Measurements from ENCODE around the gene TOR4A. TPM values are rescaled to one million over a fixed set of nuclear protein-coding genes. Genes with fewer than 3 reads are reported as not detected.

TOR4A gene
- total RNA-seq, 1 donor from 2014 or later, result 48.5 TPM

DNA sequence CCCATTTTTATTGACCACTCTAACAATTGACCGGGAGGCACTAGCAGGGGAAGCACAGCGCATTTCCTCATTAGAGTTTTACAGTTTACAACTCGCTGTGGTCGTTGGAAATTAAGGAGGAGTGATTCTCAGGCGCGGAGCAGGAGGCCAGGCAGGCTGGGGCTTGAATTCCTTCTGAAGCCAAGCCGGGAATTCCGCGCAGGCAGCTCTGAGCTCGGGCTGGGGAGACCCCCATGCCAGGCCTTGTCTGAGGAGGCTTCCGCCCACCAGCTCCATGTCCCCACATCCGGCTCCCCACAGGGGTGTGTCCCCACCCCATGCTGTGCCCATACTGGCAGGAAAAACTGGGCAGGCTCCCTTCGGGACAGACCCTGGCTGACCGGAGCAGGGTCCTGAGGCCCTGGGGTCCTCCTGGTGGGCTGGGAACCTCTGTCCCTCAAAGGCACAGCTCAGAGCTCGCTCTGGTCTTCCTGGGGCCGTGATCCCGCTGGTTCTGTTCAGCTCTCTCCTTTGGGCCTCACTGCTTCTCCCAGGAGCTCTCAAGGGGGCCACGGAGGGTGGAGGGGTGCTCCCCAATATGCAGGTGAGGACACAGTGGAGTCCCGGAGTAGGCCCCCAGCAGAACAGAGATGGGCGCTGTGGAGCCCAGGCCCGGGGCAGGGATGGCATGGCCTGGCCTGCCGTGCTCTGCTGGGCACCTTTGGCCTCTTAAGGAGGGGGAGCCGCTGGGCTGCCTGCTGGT, 25.8 kb downstream of the TOR4A start:
- DNase-seq (ENCODE audit: low read depth), result no peak
- TF ChIP-seq, protein P1, sequence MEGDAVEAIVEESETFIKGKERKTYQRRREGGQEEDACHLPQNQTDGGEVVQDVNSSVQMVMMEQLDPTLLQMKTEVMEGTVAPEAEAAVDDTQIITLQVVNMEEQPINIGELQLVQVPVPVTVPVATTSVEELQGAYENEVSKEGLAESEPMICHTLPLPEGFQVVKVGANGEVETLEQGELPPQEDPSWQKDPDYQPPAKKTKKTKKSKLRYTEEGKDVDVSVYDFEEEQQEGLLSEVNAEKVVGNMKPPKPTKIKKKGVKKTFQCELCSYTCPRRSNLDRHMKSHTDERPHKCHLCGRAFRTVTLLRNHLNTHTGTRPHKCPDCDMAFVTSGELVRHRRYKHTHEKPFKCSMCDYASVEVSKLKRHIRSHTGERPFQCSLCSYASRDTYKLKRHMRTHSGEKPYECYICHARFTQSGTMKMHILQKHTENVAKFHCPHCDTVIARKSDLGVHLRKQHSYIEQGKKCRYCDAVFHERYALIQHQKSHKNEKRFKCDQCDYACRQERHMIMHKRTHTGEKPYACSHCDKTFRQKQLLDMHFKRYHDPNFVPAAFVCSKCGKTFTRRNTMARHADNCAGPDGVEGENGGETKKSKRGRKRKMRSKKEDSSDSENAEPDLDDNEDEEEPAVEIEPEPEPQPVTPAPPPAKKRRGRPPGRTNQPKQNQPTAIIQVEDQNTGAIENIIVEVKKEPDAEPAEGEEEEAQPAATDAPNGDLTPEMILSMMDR (conservative IDR thresholded peaks at IDR 0.05; ENCODE audit: low read depth, low read length), result no peak
- no peak overlapping the region for H3K4me3 ChIP-seq (ENCODE audit: low read depth, low read length)

DNA sequence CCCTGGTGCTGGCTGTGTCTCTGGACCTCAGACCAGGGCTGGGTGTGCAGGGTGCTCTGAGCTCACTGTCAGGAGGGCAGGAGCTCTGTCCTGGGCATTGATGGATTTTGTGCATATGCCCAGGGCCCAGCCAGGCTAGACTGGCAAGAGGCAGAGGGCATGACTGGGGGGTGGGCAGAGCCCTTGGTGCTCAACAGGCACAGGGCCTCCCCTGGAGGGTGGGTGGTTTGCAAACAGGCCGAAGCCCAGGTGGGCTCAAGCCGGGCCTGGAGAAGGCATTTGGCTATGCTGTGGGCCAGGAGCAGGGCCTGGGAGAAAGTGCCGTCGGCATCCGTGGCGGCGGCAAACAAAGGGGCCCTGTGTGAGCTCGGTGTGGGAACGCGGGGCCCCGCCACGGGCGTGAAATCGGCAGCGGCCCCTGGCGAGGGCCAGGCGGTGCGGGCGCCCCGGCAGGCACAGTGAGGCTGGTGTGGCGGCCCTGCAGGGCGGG, 26.4 kb downstream of the TOR4A start:
- no peak for DNase-seq (ENCODE audit: low read depth)

DNA sequence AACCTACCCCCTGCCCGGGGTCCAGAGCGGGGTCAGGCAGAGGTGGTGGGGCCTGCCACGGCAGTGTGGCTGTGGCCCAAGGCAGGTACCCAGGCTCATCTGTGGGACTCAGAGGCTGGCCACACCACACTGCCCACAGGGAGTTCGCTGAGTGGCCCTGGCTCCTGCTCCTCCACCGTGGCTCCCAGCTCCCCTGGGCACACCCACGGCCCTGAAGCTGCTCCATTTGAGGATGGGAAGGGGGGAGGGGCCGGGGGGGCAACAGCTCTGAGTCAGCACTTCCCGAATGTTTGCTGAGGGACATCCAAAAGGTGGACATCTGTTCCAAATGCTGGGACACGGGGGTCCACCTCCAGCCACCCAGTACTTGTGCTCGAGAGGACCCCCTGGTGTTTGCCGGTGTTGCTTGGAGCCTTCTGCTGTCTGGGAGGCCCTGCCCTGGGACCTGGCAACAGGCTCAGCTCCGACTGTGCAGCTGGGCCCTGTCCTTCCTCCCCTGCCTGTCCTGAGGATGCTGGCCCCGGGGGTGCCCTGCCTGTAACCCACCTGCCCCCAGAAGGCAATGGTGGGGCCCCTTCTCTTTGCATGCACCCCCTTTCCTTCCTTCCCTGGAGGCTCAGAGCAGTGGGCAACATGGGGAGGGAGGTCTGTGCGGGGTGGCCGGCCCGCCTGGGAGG, 27.0 kb downstream of the TOR4A start:
- no peak overlapping the region for H3K4me3 ChIP-seq (ENCODE audit: low read depth, low read length)
- TF ChIP-seq, protein P1 (conservative IDR thresholded peaks at IDR 0.05; ENCODE audit: low read depth, low read length), result peak; percentile 27
- DNase-seq (ENCODE audit: low read depth), result no peak

More for the DNA sequence above, 26.4 kb downstream of the TOR4A start:
- TF ChIP-seq, protein P1 (conservative IDR thresholded peaks at IDR 0.05; ENCODE audit: low read depth, low read length), result no peak
- no peak overlapping the region for H3K4me3 ChIP-seq (ENCODE audit: low read depth, low read length)

DNA sequence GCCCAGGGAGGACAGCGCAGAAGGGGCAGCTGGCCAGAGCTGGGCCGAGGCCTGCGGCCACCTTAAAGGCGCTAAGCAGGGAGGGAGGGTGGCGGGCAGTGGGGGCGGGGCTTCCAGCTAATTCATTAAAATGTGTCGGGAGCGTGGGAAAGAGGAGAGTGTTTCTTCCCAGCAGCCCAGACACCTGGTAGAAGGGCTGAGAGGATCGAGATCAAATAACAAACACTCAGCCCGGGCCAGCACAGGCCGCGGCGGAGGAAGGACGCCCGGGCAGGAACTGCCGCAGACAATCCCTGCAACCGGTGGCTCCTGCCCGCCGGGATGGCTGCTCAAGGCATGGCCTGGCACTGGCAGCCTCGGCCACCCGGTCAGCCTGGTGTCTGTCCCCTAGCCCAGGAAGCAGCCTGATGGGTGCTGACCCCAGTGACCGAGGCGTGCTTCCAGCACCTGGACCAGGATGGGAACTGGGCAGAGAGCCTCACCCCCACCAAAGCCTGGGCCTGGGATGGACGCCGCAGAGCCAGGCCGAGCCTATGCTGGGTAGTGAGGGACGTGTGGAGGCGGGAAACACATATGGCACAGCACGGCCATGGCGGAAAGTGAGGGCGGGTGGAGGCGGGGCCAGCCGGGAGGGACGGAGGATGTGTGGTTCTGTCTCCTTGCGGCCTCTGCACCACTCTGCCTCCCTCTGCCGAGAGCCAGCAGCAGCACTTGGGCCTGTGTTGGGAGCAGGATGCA, 27.7 kb downstream of the TOR4A start:
- DNase-seq (ENCODE audit: low read depth), result no peak
- H3K4me3 ChIP-seq (ENCODE audit: low read depth, low read length), result peak overlapping the region; percentile 19
- TF ChIP-seq, protein P1 (conservative IDR thresholded peaks at IDR 0.05; ENCODE audit: low read depth, low read length), result peak; percentile 7

DNA sequence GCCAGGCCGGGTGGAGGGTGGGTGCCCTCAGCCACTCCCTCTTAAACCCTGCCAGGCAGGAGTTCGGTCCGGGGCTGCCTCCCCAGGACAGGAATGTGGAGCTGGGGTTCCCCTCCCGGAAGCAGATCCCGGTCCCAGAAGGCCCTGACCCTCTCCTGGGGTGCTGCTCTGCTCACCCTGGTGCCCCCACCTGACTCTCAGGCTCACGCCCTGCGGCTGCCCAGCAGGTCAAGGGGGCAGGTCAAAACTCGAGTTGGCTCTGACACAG, 28.2 kb downstream of the TOR4A start:
- DNase-seq (ENCODE audit: low read depth), result no peak
- H3K4me3 ChIP-seq (ENCODE audit: low read depth, low read length), result no peak overlapping the region
- TF ChIP-seq, protein P1 (conservative IDR thresholded peaks at IDR 0.05; ENCODE audit: low read depth, low read length), result no peak

DNA sequence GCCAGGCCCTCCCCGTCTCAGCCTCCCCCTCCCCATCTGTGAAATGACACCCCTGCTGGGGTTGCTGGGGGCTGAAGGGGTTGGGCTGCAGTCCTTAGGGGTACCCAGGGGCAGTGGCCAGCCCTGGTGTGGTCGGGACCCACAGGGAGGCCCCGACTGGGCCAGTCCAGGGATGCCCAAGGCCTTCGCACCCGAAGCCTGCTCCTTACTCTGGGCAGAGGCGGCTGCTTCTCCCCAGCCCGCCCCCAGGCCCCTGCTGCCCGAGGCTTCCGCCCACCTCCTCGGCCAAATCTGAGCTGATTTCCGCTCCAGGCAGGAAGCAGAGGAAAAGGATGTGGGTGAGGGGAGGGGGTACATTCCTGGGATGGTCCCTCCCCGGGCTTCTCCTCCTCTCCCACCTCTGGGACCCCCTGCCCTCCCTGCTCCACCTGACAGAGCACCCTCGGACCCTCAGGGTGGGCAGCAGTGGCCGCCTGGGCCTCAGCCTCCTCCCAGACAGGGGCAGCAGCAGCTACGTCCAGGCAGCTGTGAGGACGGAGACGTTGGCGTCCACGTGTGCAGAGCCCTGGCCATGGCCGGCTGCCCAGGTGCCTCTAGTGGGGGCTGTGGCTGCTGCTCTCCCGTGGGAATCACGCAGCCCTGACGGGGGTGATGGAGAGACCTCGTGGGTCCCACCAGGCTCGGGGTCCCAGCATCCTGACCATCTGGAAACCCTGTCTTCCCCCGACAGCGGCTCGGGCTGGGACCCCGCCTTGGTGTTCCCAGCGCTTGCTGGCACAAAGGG, 28.7 kb downstream of the TOR4A start:
- TF ChIP-seq, protein P1 (conservative IDR thresholded peaks at IDR 0.05; ENCODE audit: low read depth, low read length), result no peak
- no peak overlapping the region for H3K4me3 ChIP-seq (ENCODE audit: low read depth, low read length)
- no peak for DNase-seq (ENCODE audit: low read depth)

Data from epithelial cell of proximal tubule (primary cell).